Breast epithelium (tissue), 3 donors: ENCODE results near the gene ARL4C.

Experiments used
- POLR2A ChIP-seq: fragments of 450-650 bp; IDR thresholded peaks from one replicate; pipeline ENCODE4 v1.6.1; 2016; ENCODE audit warnings: antibody characterized with exemption, mild to moderate bottlenecking, moderate library complexity
- TF ChIP-seq, protein P1 (sequence below), 3 donors: fragments of 450-650 bp; IDR thresholded peaks; one replicate each; pipeline ENCODE4 v1.5.1; 2016 to 2017; ENCODE audit warnings: antibody characterized with exemption in 3 of 3, mild to moderate bottlenecking in 3 of 3, moderate library complexity in 3 of 3

DNA sequence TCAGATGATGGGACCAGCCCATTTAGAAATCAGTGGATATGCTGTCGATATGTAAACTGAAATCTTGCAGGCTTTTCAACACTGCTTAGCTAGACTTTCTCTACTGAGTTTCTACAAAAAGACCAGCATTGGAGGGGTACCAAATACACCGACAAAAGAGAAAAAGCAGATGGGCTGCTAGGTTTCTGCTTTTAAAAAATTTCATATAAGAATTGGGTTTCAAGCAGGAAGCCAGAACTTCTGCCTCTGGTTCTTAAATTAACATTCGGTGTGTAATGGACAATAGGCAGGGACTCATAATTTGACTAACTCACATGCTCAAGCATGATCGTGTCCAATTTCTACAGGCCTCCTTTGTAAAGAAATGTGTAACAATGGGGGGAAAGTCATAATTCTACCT, 3.1 kb downstream of the ARL4C start:
- TF ChIP-seq, protein P1, sequence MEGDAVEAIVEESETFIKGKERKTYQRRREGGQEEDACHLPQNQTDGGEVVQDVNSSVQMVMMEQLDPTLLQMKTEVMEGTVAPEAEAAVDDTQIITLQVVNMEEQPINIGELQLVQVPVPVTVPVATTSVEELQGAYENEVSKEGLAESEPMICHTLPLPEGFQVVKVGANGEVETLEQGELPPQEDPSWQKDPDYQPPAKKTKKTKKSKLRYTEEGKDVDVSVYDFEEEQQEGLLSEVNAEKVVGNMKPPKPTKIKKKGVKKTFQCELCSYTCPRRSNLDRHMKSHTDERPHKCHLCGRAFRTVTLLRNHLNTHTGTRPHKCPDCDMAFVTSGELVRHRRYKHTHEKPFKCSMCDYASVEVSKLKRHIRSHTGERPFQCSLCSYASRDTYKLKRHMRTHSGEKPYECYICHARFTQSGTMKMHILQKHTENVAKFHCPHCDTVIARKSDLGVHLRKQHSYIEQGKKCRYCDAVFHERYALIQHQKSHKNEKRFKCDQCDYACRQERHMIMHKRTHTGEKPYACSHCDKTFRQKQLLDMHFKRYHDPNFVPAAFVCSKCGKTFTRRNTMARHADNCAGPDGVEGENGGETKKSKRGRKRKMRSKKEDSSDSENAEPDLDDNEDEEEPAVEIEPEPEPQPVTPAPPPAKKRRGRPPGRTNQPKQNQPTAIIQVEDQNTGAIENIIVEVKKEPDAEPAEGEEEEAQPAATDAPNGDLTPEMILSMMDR (IDR thresholded peaks at IDR 0.05): no peak
- TF ChIP-seq POLR2A: no peak
